Measurements from ENCODE around the gene C10orf120.

C10orf120 gene

GRCh38 chr10:122702275-122702674 is 2.6 kb upstream of the C10orf120 start:
- no peak for DNase-seq

- DNase-seq, result no peak
Observed at GRCh38 chr10:122701652-122702051, 2.0 kb upstream of the C10orf120 start.

GRCh38 chr10:122696687-122697086 is 3.0 kb downstream of the C10orf120 start:
- DNase-seq, result no peak

GRCh38 chr10:122692744-122693143 is 6.9 kb downstream of the C10orf120 start:
- no peak for DNase-seq

GRCh38 chr10:122689146-122689820 is 10.4 kb downstream of the C10orf120 start:
- no peak for DNase-seq

- DNase-seq, result no peak
Observed at GRCh38 chr10:122688293-122688989, 11.2 kb downstream of the C10orf120 start.

GRCh38 chr10:122682522-122682921 is 17.1 kb downstream of the C10orf120 start:
- no peak for DNase-seq

GRCh38 chr10:122678266-122678665 is 21.4 kb downstream of the C10orf120 start:
- DNase-seq, result no peak

- DNase-seq, result no peak
Observed at GRCh38 chr10:122675278-122675677, 24.4 kb downstream of the C10orf120 start.

- no peak for DNase-seq
Observed at GRCh38 chr10:122674781-122675180, 24.9 kb downstream of the C10orf120 start.

GRCh38 chr10:122673731-122674130 is 25.9 kb downstream of the C10orf120 start:
- no peak for DNase-seq

GRCh38 chr10:122673269-122673668 is 26.4 kb downstream of the C10orf120 start:
- DNase-seq, result no peak

- DNase-seq, result no peak
Observed at GRCh38 chr10:122672655-122673054, 27.0 kb downstream of the C10orf120 start.

GRCh38 chr10:122671355-122671754 is 28.3 kb downstream of the C10orf120 start:
- no peak for DNase-seq

GRCh38 chr10:122669842-122670241 is 29.8 kb downstream of the C10orf120 start:
- DNase-seq, result no peak

- no peak for DNase-seq
Observed at GRCh38 chr10:122669045-122669444, 30.6 kb downstream of the C10orf120 start.

- no peak for DNase-seq
Observed at GRCh38 chr10:122665946-122666345, 33.7 kb downstream of the C10orf120 start.

GRCh38 chr10:122665329-122665860 is 34.3 kb downstream of the C10orf120 start:
- no peak for DNase-seq

- no peak for DNase-seq
Observed at GRCh38 chr10:122664501-122664900, 35.1 kb downstream of the C10orf120 start.

GRCh38 chr10:122663516-122664130 is 36.0 kb downstream of the C10orf120 start:
- DNase-seq, result no peak

GRCh38 chr10:122662231-122662630 is 37.4 kb downstream of the C10orf120 start:
- no peak for DNase-seq

GRCh38 chr10:122660696-122661095 is 39.0 kb downstream of the C10orf120 start:
- DNase-seq, result no peak

- DNase-seq, result no peak
Observed at GRCh38 chr10:122659651-122660050, 40.0 kb downstream of the C10orf120 start.

- no peak for DNase-seq
Observed at GRCh38 chr10:122659126-122659525, 40.5 kb downstream of the C10orf120 start.
